Activated naive CD8-positive, alpha-beta T cell treated with anti-CD3 and anti-CD28 coated beads, Interleukin-2, amount 50 U/mL, for 24 hours (primary cell): ENCODE measurements around the gene EXTL1.

Experiments
- ATAC-seq: fragments of 150-1000 bp; cut with Tn5 transposase; one replicate; pipeline ENCODE4 v1.10.0; 2021
- DNase-seq: peaks from one replicate; pipeline ENCODE4 v3.0.0; 2021
- H3K27ac Mint-ChIP-seq: one replicate; pipeline ENCODE4 v1.8.0; 2021; ENCODE audit warnings: mild to moderate bottlenecking, mixed read lengths
- H3K27me3 Mint-ChIP-seq: one replicate; pipeline ENCODE4 v1.8.0; 2021; ENCODE audit warnings: mixed read lengths
- H3K36me3 Mint-ChIP-seq: one replicate; pipeline ENCODE4 v1.8.0; 2021; ENCODE audit warnings: low read depth, mixed read lengths
- H3K4me1 Mint-ChIP-seq: one replicate; pipeline ENCODE4 v1.8.0; 2021; ENCODE audit warnings: mixed read lengths
- H3K4me3 Mint-ChIP-seq: one replicate; pipeline ENCODE4 v1.8.0; 2021; ENCODE audit warnings: mild to moderate bottlenecking, moderate library complexity, mixed read lengths
- H3K9me3 Mint-ChIP-seq: one replicate; pipeline ENCODE4 v1.8.0; 2021; ENCODE audit warnings: mixed read lengths

EXTL1 gene

GRCh38 chr1:26077524-26077923 is 55.9 kb downstream of the EXTL1 start:
- no peaks in the 10 kb centered on the region for H3K9me3 Mint-ChIP-seq
- no peaks in the 10 kb centered on the region for H3K4me1 Mint-ChIP-seq
- peaks cover 4% of the 10 kb centered on the region for H3K27me3 Mint-ChIP-seq
- H3K27ac Mint-ChIP-seq = no peak overlapping the region
- DNase-seq = no peak
- H3K4me3 Mint-ChIP-seq = no peak overlapping the region
- no peaks in the 10 kb centered on the region for H3K36me3 Mint-ChIP-seq
- no peak for ATAC-seq

- peaks cover 6% of the 10 kb centered on the region for H3K27me3 Mint-ChIP-seq
- no peak for ATAC-seq
- H3K4me1 Mint-ChIP-seq = no peaks in the 10 kb centered on the region
- H3K36me3 Mint-ChIP-seq = no peaks in the 10 kb centered on the region
- DNase-seq = no peak
- no peak overlapping the region for H3K27ac Mint-ChIP-seq
- H3K4me3 Mint-ChIP-seq = no peak overlapping the region
- H3K9me3 Mint-ChIP-seq = no peaks in the 10 kb centered on the region
Measured at GRCh38 chr1:26078286-26079177, 57.0 kb downstream of the EXTL1 start.

GRCh38 chr1:26079178-26079563 is 57.6 kb downstream of the EXTL1 start:
- Mint-ChIP-seq H3K27ac (no peak overlapping the region), H3K9me3 (no peaks in the 10 kb centered on the region), H3K4me1 (no peaks in the 10 kb centered on the region), H3K36me3 (no peaks in the 10 kb centered on the region), H3K27me3 (peaks cover 6% of the 10 kb centered on the region), H3K4me3 (no peak overlapping the region)
- ATAC-seq = no peak
- no peak for DNase-seq

GRCh38 chr1:26079960-26080814 is 58.6 kb downstream of the EXTL1 start:
- DNase-seq (no peak), ATAC-seq (no peak)
- Mint-ChIP-seq H3K36me3 (no peaks in the 10 kb centered on the region), H3K9me3 (no peaks in the 10 kb centered on the region), H3K27me3 (peaks cover 13% of the 10 kb centered on the region), H3K4me3 (no peak overlapping the region), H3K27ac (no peak overlapping the region), H3K4me1 (no peaks in the 10 kb centered on the region)

- peaks cover 12% of the 10 kb centered on the region for H3K27me3 Mint-ChIP-seq
Measured at GRCh38 chr1:26081267-26082019, 59.9 kb downstream of the EXTL1 start.

GRCh38 chr1:26082020-26082350 is 60.4 kb downstream of the EXTL1 start:
- Mint-ChIP-seq H3K27ac (no peak overlapping the region), H3K27me3 (peaks cover 12% of the 10 kb centered on the region), H3K4me1 (no peaks in the 10 kb centered on the region), H3K9me3 (no peaks in the 10 kb centered on the region), H3K36me3 (no peaks in the 10 kb centered on the region), H3K4me3 (no peak overlapping the region)
- no peak for DNase-seq
- no peak for ATAC-seq

More at GRCh38 chr1:26081267-26082019, 59.9 kb downstream of the EXTL1 start:
- no peak overlapping the region for H3K4me3 Mint-ChIP-seq
- no peak overlapping the region for H3K27ac Mint-ChIP-seq
- H3K4me1 Mint-ChIP-seq = no peaks in the 10 kb centered on the region
- H3K36me3 Mint-ChIP-seq = no peaks in the 10 kb centered on the region
- H3K9me3 Mint-ChIP-seq = no peaks in the 10 kb centered on the region
- DNase-seq (no peak), ATAC-seq (no peak)

GRCh38 chr1:26083208-26083607 is 61.6 kb downstream of the EXTL1 start:
- Mint-ChIP-seq H3K27me3 (peaks cover 12% of the 10 kb centered on the region), H3K9me3 (no peaks in the 10 kb centered on the region), H3K4me1 (no peaks in the 10 kb centered on the region), H3K4me3 (no peak overlapping the region), H3K36me3 (no peaks in the 10 kb centered on the region), H3K27ac (no peak overlapping the region)
- ATAC-seq (no peak), DNase-seq (no peak)

GRCh38 chr1:26084091-26084561 is 62.6 kb downstream of the EXTL1 start:
- Mint-ChIP-seq H3K4me3 (no peak overlapping the region), H3K27me3 (peaks cover 12% of the 10 kb centered on the region), H3K4me1 (no peaks in the 10 kb centered on the region), H3K36me3 (no peaks in the 10 kb centered on the region), H3K9me3 (no peaks in the 10 kb centered on the region), H3K27ac (no peak overlapping the region)
- ATAC-seq (no peak), DNase-seq (no peak)

GRCh38 chr1:26084844-26085243 is 63.3 kb downstream of the EXTL1 start:
- Mint-ChIP-seq H3K27ac (no peak overlapping the region), H3K4me3 (no peak overlapping the region), H3K27me3 (peaks cover 15% of the 10 kb centered on the region), H3K9me3 (no peaks in the 10 kb centered on the region), H3K4me1 (no peaks in the 10 kb centered on the region), H3K36me3 (no peaks in the 10 kb centered on the region)
- no peak for DNase-seq
- no peak for ATAC-seq
